AG04450 (cell line): Measurements from ENCODE around the gene HEATR9. TPM values are rescaled to one million over a fixed set of nuclear protein-coding genes. Genes with fewer than 3 reads are reported as not detected.

Experiments used
- CTCF ChIA-PET: fragments of 300-600, 350-600 bp; formaldehyde crosslinking; extraction: SDS; loops from one replicate; lab custom pipeline; 2022; ENCODE audit warnings: antibody characterized with exemption, inconsistent platforms; lab: Charles Lee
- POLR2A ChIA-PET: fragments of 350-600 bp; formaldehyde crosslinking; extraction: SDS; loops from one replicate; lab custom pipeline; 2021; ENCODE audit warnings: antibody characterized with exemption, inconsistent platforms; lab: Yijun Ruan, JAX
- DNase-seq: peaks from one replicate; pipeline ENCODE4 v3.0.0-alpha.2; 2011; ENCODE audit warnings: low read depth, low spot score
- H3K27ac ChIP-seq: one replicate; pipeline ENCODE4 v1.5.1; 2012; ENCODE audit warnings: low read depth, low read length, control low read depth
- H3K27me3 ChIP-seq: one replicate; pipeline ENCODE4 v1.6.0; 2012; ENCODE audit warnings: low read length; ENCODE audit not compliant: control insufficient read depth, insufficient read depth
- H3K4me3 ChIP-seq: 2 replicates; pipeline ENCODE4 v1.5.1; 2011; ENCODE audit warnings: mild to moderate bottlenecking, low read depth, low read length, control low read depth
- H3K9me3 ChIP-seq: 2 replicates; pipeline ENCODE4 v1.5.1; 2012; ENCODE audit warnings: low read length; ENCODE audit not compliant: control insufficient read depth, insufficient read depth
- CTCF ChIP-seq: IDR thresholded peaks from 2 replicates; pipeline ENCODE4 v1.5.1; 2011; ENCODE audit warnings: low read depth, low read length, control low read depth, inconsistent platforms
- polyA plus RNA-seq: library from polyadenylated mRNA; depleted of rRNA; stranded (reverse); fragments of >200 nt; gene quantifications from 2 replicates; pipeline ENCODE4 v1.2.3, GENCODE V29; 2011

Gene HEATR9
- polyA plus RNA-seq, 1 experiment = not detected

DNA sequence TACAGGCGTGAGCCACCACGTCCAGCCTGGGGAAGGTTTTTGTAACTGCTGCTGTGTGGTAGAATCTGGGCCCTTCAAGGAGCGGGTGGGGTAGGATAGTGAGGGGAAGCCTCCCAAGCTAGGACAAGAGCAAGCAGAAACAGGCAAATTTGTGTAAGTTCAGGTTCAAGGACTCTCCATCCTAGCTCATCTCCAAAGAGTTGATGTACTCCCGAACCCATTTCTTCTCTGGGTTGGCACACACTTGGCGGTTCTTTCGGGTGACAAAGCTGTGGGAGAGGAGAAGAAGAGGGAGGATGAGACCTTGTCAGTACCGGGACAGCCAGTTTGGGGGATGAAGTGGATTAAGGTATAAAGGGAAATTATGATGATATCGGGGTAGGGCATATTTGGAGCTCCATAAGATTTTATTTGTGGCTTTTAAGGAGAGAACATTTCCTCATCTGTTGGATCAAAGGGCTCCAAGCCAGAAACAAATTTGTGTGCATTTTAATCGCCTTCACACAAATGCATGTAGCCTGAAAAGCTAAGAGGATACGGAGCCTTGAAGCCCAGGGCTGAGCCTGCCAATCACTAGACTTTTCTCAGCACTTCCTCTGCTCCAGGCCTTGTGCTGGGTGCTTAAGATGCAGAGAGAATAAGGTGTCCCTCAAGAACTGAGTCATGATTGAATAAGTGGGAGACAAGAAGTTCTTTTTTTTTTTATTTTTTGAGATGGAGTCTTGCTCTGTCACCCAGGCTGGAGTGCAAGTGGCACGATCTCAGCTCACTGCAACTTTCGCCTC lies 3.7 kb upstream of the HEATR9 start:
- no peak for DNase-seq
- H3K27me3 ChIP-seq = peaks cover 5% of the 10 kb centered on the region
- no peak for TF ChIP-seq CTCF
- POLR2A ChIA-PET = no interaction called here
- no peak overlapping the region for H3K27ac ChIP-seq
- CTCF ChIA-PET = no interaction called here
- no peak overlapping the region for H3K4me3 ChIP-seq
- no peaks in the 10 kb centered on the region for H3K9me3 ChIP-seq

DNA sequence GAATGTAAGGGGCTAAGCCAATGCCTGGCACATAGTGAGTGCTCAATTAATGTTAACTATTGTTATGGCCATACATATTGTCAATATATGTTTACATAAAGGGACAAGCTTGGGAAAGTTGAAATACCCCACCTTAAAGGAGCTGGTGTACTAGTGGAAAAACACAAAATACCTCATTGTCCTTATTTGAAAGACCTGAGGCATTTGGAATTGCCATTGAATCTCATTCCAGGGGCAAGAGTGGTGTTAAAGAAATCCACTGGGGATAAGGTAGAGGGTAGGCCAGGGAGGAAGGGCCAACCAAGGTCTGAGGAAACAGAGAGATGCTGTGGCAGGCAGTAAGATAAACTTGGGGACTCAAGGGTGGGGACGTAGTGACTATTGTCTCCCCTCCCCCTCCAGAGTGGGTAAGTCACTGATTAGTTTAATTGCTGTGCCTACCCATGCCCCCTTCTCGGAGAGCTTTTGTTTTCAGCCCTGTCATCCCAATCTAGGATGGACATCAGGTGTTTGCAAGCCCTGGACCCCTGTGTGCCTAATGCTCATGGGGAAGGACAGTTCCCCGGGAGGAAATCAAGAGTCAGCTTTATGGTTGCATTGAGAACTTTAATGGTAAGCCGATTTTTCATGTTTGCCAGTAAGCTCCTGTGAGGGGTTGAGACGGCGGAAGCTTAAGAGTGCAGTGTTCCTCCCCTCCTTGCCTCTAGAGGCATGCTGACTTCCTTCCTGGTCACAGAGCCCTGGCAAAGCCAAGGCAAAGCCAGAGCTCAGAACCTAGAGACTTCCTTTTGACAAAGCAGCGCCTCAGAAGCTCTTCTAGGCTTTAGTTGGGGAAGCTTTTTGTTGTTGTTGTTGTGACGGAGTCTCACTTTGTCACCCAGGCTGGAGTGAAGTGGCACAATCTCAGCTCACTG lies 2.5 kb upstream of the HEATR9 start:
- peaks cover 5% of the 10 kb centered on the region for H3K27me3 ChIP-seq
- CTCF ChIA-PET = interaction anchor here (0.7 kb wide), 1 partner anchor 52 kb away, joined by 5 read pairs; no protein-coding TSS in a partner anchor
- DNase-seq = no peak
- TF ChIP-seq CTCF = no peak
- H3K27ac ChIP-seq = no peak overlapping the region
- H3K4me3 ChIP-seq = no peak overlapping the region
- POLR2A ChIA-PET = no interaction called here
- no peaks in the 10 kb centered on the region for H3K9me3 ChIP-seq

DNA sequence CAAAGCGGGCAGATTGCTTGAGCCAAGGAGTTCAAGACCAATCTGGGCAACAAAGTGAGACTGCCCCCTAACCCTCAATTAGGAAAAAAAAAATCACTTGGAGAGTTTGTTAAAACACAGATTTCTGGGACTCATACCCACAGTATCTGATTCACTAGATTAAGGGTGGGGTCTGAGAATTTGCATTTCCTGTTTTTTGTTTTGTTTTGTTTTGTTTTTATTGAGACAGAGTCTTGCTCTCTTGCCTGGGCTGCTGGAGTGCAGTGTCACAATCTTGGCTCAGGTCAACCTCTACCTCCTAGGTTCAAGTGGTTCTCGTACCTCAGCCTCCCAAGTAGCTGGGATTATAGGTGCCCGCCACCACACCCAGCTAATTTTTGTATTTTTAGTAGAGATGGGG lies 1.1 kb downstream of the HEATR9 start:
- Histone ChIP-seq H3K9me3 (no peaks in the 10 kb centered on the region), H3K27ac (no peak overlapping the region), H3K4me3 (no peak overlapping the region), H3K27me3 (no peaks in the 10 kb centered on the region)
- POLR2A ChIA-PET = no interaction called here
- TF ChIP-seq CTCF = no peak
- CTCF ChIA-PET = no interaction called here
- DNase-seq = no peak

GRCh38 chr17:35866341-35866950 lies 2.2 kb downstream of the HEATR9 start:
- no peak overlapping the region for H3K27ac ChIP-seq
- H3K27me3 ChIP-seq = no peaks in the 10 kb centered on the region
- H3K9me3 ChIP-seq = no peaks in the 10 kb centered on the region
- no peak for DNase-seq
- ChIA-PET CTCF (interaction anchor here (0.6 to 1.2 kb wide), 3 partner anchors 18 to 95 kb away, joined by 3 to 5 read pairs (median 4); no protein-coding TSS in a partner anchor), POLR2A (no interaction called here)
- no peak for TF ChIP-seq CTCF
- no peak overlapping the region for H3K4me3 ChIP-seq
